Measurements from ENCODE around the gene ADGRG2.
"Not testable (repeated sequence)": the region's sequence is repeated elsewhere in the genome, so short reads cannot be mapped to it uniquely, and the experiment has no call there.

Gene ADGRG2

GRCh38 chrX:19005909-19006308 is 116.4 kb downstream of the ADGRG2 start:
- Mint-ChIP-seq H3K4me3 (no peak overlapping the region), H3K9me3 (no peaks in the 10 kb centered on the region), H3K27me3 (no peaks in the 10 kb centered on the region), H3K4me1 (ENCODE audit: low read depth) (no peaks in the 10 kb centered on the region), H3K27ac (no peak overlapping the region), H3K36me3 (ENCODE audit: low read depth) (no peaks in the 10 kb centered on the region)
- intact Hi-C loops (cut with micrococcal nuclease), result no loop called here

GRCh38 chrX:19003756-19004155 is 118.5 kb downstream of the ADGRG2 start:
- Mint-ChIP-seq H3K27me3 (no peaks in the 10 kb centered on the region), H3K4me1 (ENCODE audit: low read depth) (no peaks in the 10 kb centered on the region), H3K9me3 (no peaks in the 10 kb centered on the region), H3K36me3 (ENCODE audit: low read depth) (no peaks in the 10 kb centered on the region), H3K27ac (no peak overlapping the region), H3K4me3 (no peak overlapping the region)
- intact Hi-C loops (cut with micrococcal nuclease), result no loop called here

- H3K27ac Mint-ChIP-seq, result no peak overlapping the region
- no peaks in the 10 kb centered on the region for H3K9me3 Mint-ChIP-seq
- H3K4me1 Mint-ChIP-seq (ENCODE audit: low read depth), result no peaks in the 10 kb centered on the region
- no peaks in the 10 kb centered on the region for H3K36me3 Mint-ChIP-seq (ENCODE audit: low read depth)
- H3K4me3 Mint-ChIP-seq, result no peak overlapping the region
- H3K27me3 Mint-ChIP-seq, result no peaks in the 10 kb centered on the region
- intact Hi-C loops (cut with micrococcal nuclease), result no loop called here
Observed at GRCh38 chrX:18998653-18999052, 123.6 kb downstream of the ADGRG2 start.

- H3K27ac Mint-ChIP-seq, result no peak overlapping the region
- H3K4me1 Mint-ChIP-seq (ENCODE audit: low read depth), result no peaks in the 10 kb centered on the region
- no peaks in the 10 kb centered on the region for H3K27me3 Mint-ChIP-seq
- H3K9me3 Mint-ChIP-seq, result no peaks in the 10 kb centered on the region
- no peak overlapping the region for H3K4me3 Mint-ChIP-seq
- intact Hi-C loops (cut with micrococcal nuclease), result no loop called here
- H3K36me3 Mint-ChIP-seq (ENCODE audit: low read depth), result no peaks in the 10 kb centered on the region
Observed at GRCh38 chrX:18997916-18998315, 124.4 kb downstream of the ADGRG2 start.

- Mint-ChIP-seq H3K27me3 (no peaks in the 10 kb centered on the region), H3K27ac (no peak overlapping the region), H3K36me3 (ENCODE audit: low read depth) (no peaks in the 10 kb centered on the region), H3K9me3 (no peaks in the 10 kb centered on the region), H3K4me3 (no peak overlapping the region), H3K4me1 (ENCODE audit: low read depth) (no peaks in the 10 kb centered on the region)
- intact Hi-C loops (cut with micrococcal nuclease), result no loop called here
Observed at GRCh38 chrX:18996536-18996935, 125.7 kb downstream of the ADGRG2 start.

GRCh38 chrX:18995221-18995620 is 127.0 kb downstream of the ADGRG2 start:
- intact Hi-C loops (cut with micrococcal nuclease), result no loop called here
- H3K36me3 Mint-ChIP-seq (ENCODE audit: low read depth), result no peaks in the 10 kb centered on the region
- H3K9me3 Mint-ChIP-seq, result no peaks in the 10 kb centered on the region
- H3K4me3 Mint-ChIP-seq, result no peak overlapping the region
- no peaks in the 10 kb centered on the region for H3K4me1 Mint-ChIP-seq (ENCODE audit: low read depth)
- H3K27ac Mint-ChIP-seq, result no peak overlapping the region
- H3K27me3 Mint-ChIP-seq, result no peaks in the 10 kb centered on the region

GRCh38 chrX:18994713-18995112 is 127.6 kb downstream of the ADGRG2 start:
- H3K27me3 Mint-ChIP-seq, result no peaks in the 10 kb centered on the region
- intact Hi-C loops (cut with micrococcal nuclease), result no loop called here
- no peak overlapping the region for H3K27ac Mint-ChIP-seq
- H3K4me1 Mint-ChIP-seq (ENCODE audit: low read depth), result no peaks in the 10 kb centered on the region
- no peak overlapping the region for H3K4me3 Mint-ChIP-seq
- H3K36me3 Mint-ChIP-seq (ENCODE audit: low read depth), result no peaks in the 10 kb centered on the region
- no peaks in the 10 kb centered on the region for H3K9me3 Mint-ChIP-seq

GRCh38 chrX:18992829-18993228 is 129.4 kb downstream of the ADGRG2 start:
- Mint-ChIP-seq H3K4me1 (ENCODE audit: low read depth) (no peaks in the 10 kb centered on the region), H3K9me3 (no peaks in the 10 kb centered on the region), H3K27ac (no peak overlapping the region), H3K36me3 (ENCODE audit: low read depth) (no peaks in the 10 kb centered on the region), H3K4me3 (no peak overlapping the region), H3K27me3 (no peaks in the 10 kb centered on the region)
- intact Hi-C loops (cut with micrococcal nuclease), result no loop called here

- Mint-ChIP-seq H3K4me1 (ENCODE audit: low read depth) (peaks cover 6% of the 10 kb centered on the region), H3K9me3 (no peaks in the 10 kb centered on the region), H3K36me3 (ENCODE audit: low read depth) (no peaks in the 10 kb centered on the region), H3K27me3 (no peaks in the 10 kb centered on the region), H3K27ac (peak overlapping the region; percentile 92), H3K4me3 (peak overlapping the region; percentile 78)
- intact Hi-C loops (cut with micrococcal nuclease), result loop anchor here (5.0 to 10.0 kb wide), 2 partner anchors 362 to 560 kb away; partner anchors contain the start of gene CDKL5
Observed at GRCh38 chrX:18985186-18985435, 137.2 kb downstream of the ADGRG2 start.

- peaks cover 6% of the 10 kb centered on the region for H3K4me1 Mint-ChIP-seq (ENCODE audit: low read depth)
- intact Hi-C loops (cut with micrococcal nuclease), result loop anchor here (5.0 to 10.0 kb wide), 2 partner anchors 363 to 560 kb away; partner anchors contain the start of gene CDKL5
Observed at GRCh38 chrX:18984381-18985185, 137.7 kb downstream of the ADGRG2 start.

GRCh38 chrX:18983666-18984380 is 138.4 kb downstream of the ADGRG2 start, which contains the start of gene PHKA2:
TSS of gene PHKA2 (minus strand) at chrX:18984114. CDS start at chrX:18983932, 182 bp downstream.
- no peaks in the 10 kb centered on the region for H3K9me3 Mint-ChIP-seq
- peak within 1 kb of the TSS; percentile 78 for H3K4me3 Mint-ChIP-seq
- peak within 1 kb of the TSS; percentile 92 for H3K27ac Mint-ChIP-seq
- H3K36me3 Mint-ChIP-seq (ENCODE audit: low read depth), result no peaks in the 10 kb centered on the region
- no peaks in the 10 kb centered on the region for H3K27me3 Mint-ChIP-seq
- intact Hi-C loops (cut with micrococcal nuclease), result loop anchor here (10.0 kb wide), 1 partner anchor 559 kb away; the partner anchor contains the start of gene CDKL5
- H3K4me1 Mint-ChIP-seq (ENCODE audit: low read depth), result peaks cover 6% of the 10 kb centered on the region

More at GRCh38 chrX:18984381-18985185, 137.7 kb downstream of the ADGRG2 start:
- Mint-ChIP-seq H3K27me3 (no peaks in the 10 kb centered on the region), H3K36me3 (ENCODE audit: low read depth) (no peaks in the 10 kb centered on the region), H3K27ac (peak overlapping the region; percentile 92), H3K9me3 (no peaks in the 10 kb centered on the region), H3K4me3 (peak overlapping the region; percentile 78)

GRCh38 chrX:18981124-18981807 is 141.0 kb downstream of the ADGRG2 start:
- no peaks in the 10 kb centered on the region for H3K36me3 Mint-ChIP-seq (ENCODE audit: low read depth)
- H3K4me3 Mint-ChIP-seq, result no peak overlapping the region

GRCh38 chrX:18980262-18980661 is 142.0 kb downstream of the ADGRG2 start:
- not testable (repeated sequence) for H3K9me3 Mint-ChIP-seq
- intact Hi-C loops (cut with micrococcal nuclease), result loop anchor here (10.0 kb wide), 1 partner anchor 555 kb away; the partner anchor contains the start of gene CDKL5

More at GRCh38 chrX:18981124-18981807, 141.0 kb downstream of the ADGRG2 start:
- no peaks in the 10 kb centered on the region for H3K27me3 Mint-ChIP-seq
- H3K9me3 Mint-ChIP-seq, result no peaks in the 10 kb centered on the region
- H3K4me1 Mint-ChIP-seq (ENCODE audit: low read depth), result peaks cover 6% of the 10 kb centered on the region
- intact Hi-C loops (cut with micrococcal nuclease), result loop anchor here (10.0 kb wide), 1 partner anchor 556 kb away; the partner anchor contains the start of gene CDKL5
- H3K27ac Mint-ChIP-seq, result no peak overlapping the region

GRCh38 chrX:18974993-18975392 is 147.3 kb downstream of the ADGRG2 start:
- H3K27ac Mint-ChIP-seq, result no peak overlapping the region
- H3K4me1 Mint-ChIP-seq (ENCODE audit: low read depth), result peaks cover 15% of the 10 kb centered on the region
- H3K27me3 Mint-ChIP-seq, result no peaks in the 10 kb centered on the region
- H3K36me3 Mint-ChIP-seq (ENCODE audit: low read depth), result no peaks in the 10 kb centered on the region
- intact Hi-C loops (cut with micrococcal nuclease), result no loop called here
- no peak overlapping the region for H3K4me3 Mint-ChIP-seq
- H3K9me3 Mint-ChIP-seq, result no peaks in the 10 kb centered on the region

More at GRCh38 chrX:18980262-18980661, 142.0 kb downstream of the ADGRG2 start:
- H3K27ac Mint-ChIP-seq; H3K36me3 Mint-ChIP-seq (ENCODE audit: low read depth); H3K4me3 Mint-ChIP-seq; H3K27me3 Mint-ChIP-seq; H3K4me1 Mint-ChIP-seq (ENCODE audit: low read depth): not testable (repeated sequence)
